ENCODE results near the gene SLC38A2. TPM values are rescaled to one million over a fixed set of nuclear protein-coding genes. Genes with fewer than 3 reads are reported as not detected.
A peak's percentile ranks its signal among the peaks of the same experiment; 100 is the strongest.

SLC38A2 gene
- total and polyA plus RNA-seq, 2 of the 4 experiments (the other 2 are of a cell fraction): 313 to 881 TPM

DNA sequence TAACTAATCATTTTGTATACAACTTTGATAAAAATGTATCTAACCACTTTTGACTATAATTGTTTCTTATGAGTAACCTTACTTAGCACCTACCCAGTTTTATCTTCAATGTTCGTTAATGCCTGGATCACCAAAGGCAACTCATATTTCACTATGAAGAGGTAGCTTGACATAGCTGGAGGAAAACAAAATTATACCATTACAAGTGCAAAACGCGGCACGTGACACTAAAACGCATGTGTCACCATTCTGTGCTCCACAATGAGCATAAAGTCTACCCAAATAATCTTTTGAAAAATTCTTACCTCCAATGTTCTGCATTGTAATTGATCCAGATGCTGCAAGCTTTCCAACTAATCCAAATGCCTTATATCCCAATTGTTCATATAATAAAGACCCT is 5.8 kb downstream of the SLC38A2 start:
- no peak for ATAC-seq (ENCODE audit: low read depth)
- WGBS, 2 experiments (ENCODE audit: extremely low coverage in 2 of 2, insufficient read length in 1 of 2): no CpG with 5 or more reads among the region's 5 CpGs
- peaks cover 75% of the 10 kb centered on the region for H3K36me3 ChIP-seq (ENCODE audit: control insufficient read depth, insufficient read depth, low read length)
- no TSS peak for BruUV-seq (replicated peaks)
- no peak for DNase-seq
- H2BK20ac ChIP-seq (ENCODE audit: low read depth, low read length): no peak overlapping the region
- no peaks in the 10 kb centered on the region for H3K27me3 ChIP-seq (ENCODE audit: control insufficient read depth, insufficient read depth, low read length)
- H3K9me3 ChIP-seq (ENCODE audit: control insufficient read depth, insufficient read depth, low read length): no peaks in the 10 kb centered on the region
- H2BK5ac ChIP-seq (ENCODE audit: low read depth, low read length, poor library complexity, severe bottlenecking): peak overlapping the region; percentile 84
- no peak overlapping the region for H3K14ac ChIP-seq (replicated peaks; ENCODE audit: low read depth, low read length)
- H4K20me1 ChIP-seq (ENCODE audit: insufficient read depth, low read length): peaks cover 100% of the 10 kb centered on the region
- peak overlapping the region; percentile 89 for H3K4me2 ChIP-seq (ENCODE audit: low read depth, low read length)
- peaks cover 2% of the 10 kb centered on the region; the same call in 1 of the 2 replicates for H3K4me1 ChIP-seq (ENCODE audit: control insufficient read depth, insufficient read depth, low read length)
- POLR2A ChIA-PET (ENCODE audit: unreplicated experiment): interaction anchor here (1.0 to 3.0 kb wide), 3 partner anchors 107 to 648 kb away, joined by 3 to 15 read pairs (median 3); no protein-coding TSS in a partner anchor
- peaks cover 0 to 30% of the 10 kb centered on the region in 2 experiments; a peak in 2 of 4 replicates for H3K79me1 ChIP-seq (ENCODE audit: low read depth in 1 of 2, low read length in 2 of 2)
- CTCF ChIA-PET: no interaction called here
- TF ChIP-seq FOS (IDR thresholded peaks at IDR 0.05; ENCODE audit: low read depth, low read length) (no peak), NFE2L2 (IDR thresholded peaks at IDR 0.05; ENCODE audit: low read depth, low read length) (no peak), CHD1 (IDR thresholded peaks at IDR 0.05; ENCODE audit: low read depth, low read length) (no peak), MAZ (IDR thresholded peaks at IDR 0.05; ENCODE audit: borderline replicate concordance, low read depth, low read length) (no peak), MAFK (IDR thresholded peaks at IDR 0.05; ENCODE audit: low read depth, low read length) (no peak), POLR2A (IDR thresholded peaks at IDR 0.05; ENCODE audit: low read depth, low read length) (no peak), CEBPB (IDR thresholded peaks at IDR 0.05; ENCODE audit: low read depth, low read length) (no peak), RCOR1 (IDR thresholded peaks at IDR 0.05; ENCODE audit: insufficient replicate concordance, low read length) (no peak), RAD21 (IDR thresholded peaks at IDR 0.05; ENCODE audit: low read length) (no peak), BHLHE40 (IDR thresholded peaks at IDR 0.05; ENCODE audit: low read depth, low read length) (no peak), SMC3 (IDR thresholded peaks at IDR 0.05; ENCODE audit: low read depth, low read length) (no peak), MXI1 (IDR thresholded peaks at IDR 0.05; ENCODE audit: borderline replicate concordance, low read depth, low read length) (no peak), RFX5 (IDR thresholded peaks at IDR 0.05; ENCODE audit: low read depth, low read length) (no peak)
- TF ChIP-seq, protein P1, sequence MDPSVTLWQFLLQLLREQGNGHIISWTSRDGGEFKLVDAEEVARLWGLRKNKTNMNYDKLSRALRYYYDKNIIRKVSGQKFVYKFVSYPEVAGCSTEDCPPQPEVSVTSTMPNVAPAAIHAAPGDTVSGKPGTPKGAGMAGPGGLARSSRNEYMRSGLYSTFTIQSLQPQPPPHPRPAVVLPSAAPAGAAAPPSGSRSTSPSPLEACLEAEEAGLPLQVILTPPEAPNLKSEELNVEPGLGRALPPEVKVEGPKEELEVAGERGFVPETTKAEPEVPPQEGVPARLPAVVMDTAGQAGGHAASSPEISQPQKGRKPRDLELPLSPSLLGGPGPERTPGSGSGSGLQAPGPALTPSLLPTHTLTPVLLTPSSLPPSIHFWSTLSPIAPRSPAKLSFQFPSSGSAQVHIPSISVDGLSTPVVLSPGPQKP (IDR thresholded peaks at IDR 0.05; ENCODE audit: borderline replicate concordance, low read depth, low read length): no peak
- TF ChIP-seq, protein P2, sequence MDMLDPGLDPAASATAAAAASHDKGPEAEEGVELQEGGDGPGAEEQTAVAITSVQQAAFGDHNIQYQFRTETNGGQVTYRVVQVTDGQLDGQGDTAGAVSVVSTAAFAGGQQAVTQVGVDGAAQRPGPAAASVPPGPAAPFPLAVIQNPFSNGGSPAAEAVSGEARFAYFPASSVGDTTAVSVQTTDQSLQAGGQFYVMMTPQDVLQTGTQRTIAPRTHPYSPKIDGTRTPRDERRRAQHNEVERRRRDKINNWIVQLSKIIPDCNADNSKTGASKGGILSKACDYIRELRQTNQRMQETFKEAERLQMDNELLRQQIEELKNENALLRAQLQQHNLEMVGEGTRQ (IDR thresholded peaks at IDR 0.05; ENCODE audit: low read depth, low read length): no peak
- TF ChIP-seq, protein P3, sequence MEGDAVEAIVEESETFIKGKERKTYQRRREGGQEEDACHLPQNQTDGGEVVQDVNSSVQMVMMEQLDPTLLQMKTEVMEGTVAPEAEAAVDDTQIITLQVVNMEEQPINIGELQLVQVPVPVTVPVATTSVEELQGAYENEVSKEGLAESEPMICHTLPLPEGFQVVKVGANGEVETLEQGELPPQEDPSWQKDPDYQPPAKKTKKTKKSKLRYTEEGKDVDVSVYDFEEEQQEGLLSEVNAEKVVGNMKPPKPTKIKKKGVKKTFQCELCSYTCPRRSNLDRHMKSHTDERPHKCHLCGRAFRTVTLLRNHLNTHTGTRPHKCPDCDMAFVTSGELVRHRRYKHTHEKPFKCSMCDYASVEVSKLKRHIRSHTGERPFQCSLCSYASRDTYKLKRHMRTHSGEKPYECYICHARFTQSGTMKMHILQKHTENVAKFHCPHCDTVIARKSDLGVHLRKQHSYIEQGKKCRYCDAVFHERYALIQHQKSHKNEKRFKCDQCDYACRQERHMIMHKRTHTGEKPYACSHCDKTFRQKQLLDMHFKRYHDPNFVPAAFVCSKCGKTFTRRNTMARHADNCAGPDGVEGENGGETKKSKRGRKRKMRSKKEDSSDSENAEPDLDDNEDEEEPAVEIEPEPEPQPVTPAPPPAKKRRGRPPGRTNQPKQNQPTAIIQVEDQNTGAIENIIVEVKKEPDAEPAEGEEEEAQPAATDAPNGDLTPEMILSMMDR (conservative IDR thresholded peaks at IDR 0.05; ENCODE audit: low read depth, low read length): no peak
- H2AK9ac ChIP-seq (replicated peaks; ENCODE audit: low read depth, low read length, poor library complexity): no peak overlapping the region
- dilution Hi-C loops (cut with HindIII; ENCODE audit: low sequenced_read_pairs, unreplicated experiment) (no loop called here), in situ Hi-C loops (cut with MboI; ENCODE audit: low sequenced_read_pairs) (no loop called here), intact Hi-C loops (cut with micrococcal nuclease) (no loop called here)
- no peak overlapping the region for H2AK5ac ChIP-seq (ENCODE audit: low read depth, low read length)
- peak overlapping the region; percentile 41; the same call in 1 of the 2 replicates for H3K23ac ChIP-seq (ENCODE audit: low read depth, low read length)
- H4K8ac ChIP-seq (ENCODE audit: low read depth in 2 of 2, low read length in 2 of 2): no peak overlapping the region
- H3K4ac ChIP-seq (ENCODE audit: low read depth, low read length): no peak overlapping the region
- no peak overlapping the region for H2BK120ac ChIP-seq (ENCODE audit: low read depth, low read length)
- H3K27ac ChIP-seq (ENCODE audit: insufficient read depth, low read length): no peak overlapping the region
- H4K91ac ChIP-seq (ENCODE audit: insufficient read depth, low read depth, low read length): no peak overlapping the region
- H2BK15ac ChIP-seq (ENCODE audit: low read depth, low read length): no peak overlapping the region
- no peak overlapping the region for H4K5ac ChIP-seq (ENCODE audit: low read depth, low read length)
- H3K56ac ChIP-seq (ENCODE audit: extremely low read depth, insufficient read depth, low read length): no peak overlapping the region; the same call in 1 of the 2 replicates
- H3K18ac ChIP-seq (ENCODE audit: low read depth, low read length): no peak overlapping the region
- no peak overlapping the region for H2AFZ ChIP-seq (replicated peaks; ENCODE audit: low read length, poor library complexity)
- peak overlapping the region; percentile 77 for H3K9ac ChIP-seq (ENCODE audit: low read depth, low read length)
- H3K4me3 ChIP-seq (ENCODE audit: insufficient read depth, low read depth, low read length): peak overlapping the region; percentile 6; the same call in 1 of the 2 replicates
- no peaks in the 10 kb centered on the region for H3K9me1 ChIP-seq (ENCODE audit: insufficient read depth, low read length)

Measured in IMR-90 (cell line).